GM12891 (cell line): ENCODE measurements around the gene AP3B2.

Experiments
- DNase-seq: peaks from one replicate; pipeline ENCODE4 v3.0.0; 2011; ENCODE audit warnings: low spot score; ENCODE audit not compliant: insufficient read length
- FAIRE-seq: peaks from 2 replicates; lab custom pipeline; 2011; peaks lifted over from hg19 to GRCh38; lab: Jason Lieb, UNC
- PAX5 ChIP-seq: IDR thresholded peaks from 2 replicates; pipeline ENCODE4 v1.6.1; 2011; ENCODE audit warnings: low read length, moderate library complexity, mild to moderate bottlenecking; ENCODE audit not compliant: insufficient read depth, severe bottlenecking
- POLR2A ChIP-seq: IDR thresholded peaks from 2 replicates; pipeline ENCODE4 v1.6.1; 2011; ENCODE audit warnings: low read depth, low read length, control low read depth
- POLR2AphosphoS5 ChIP-seq: IDR thresholded peaks from 2 replicates; pipeline ENCODE4 v1.6.1; 2011; ENCODE audit warnings: low read depth, low read length, control low read depth
- POU2F2 ChIP-seq: IDR thresholded peaks from 2 replicates; pipeline ENCODE4 v1.6.1; 2011; ENCODE audit warnings: low read depth, mild to moderate bottlenecking, control low read depth, low read length, moderate library complexity
- SPI1 ChIP-seq: IDR thresholded peaks from 2 replicates; pipeline ENCODE4 v1.6.1; 2011; ENCODE audit warnings: low read depth, low read length, control low read depth
- TAF1 ChIP-seq: IDR thresholded peaks from 2 replicates; pipeline ENCODE4 v1.6.1; 2011; ENCODE audit warnings: low read depth, low read length, control low read depth

Gene AP3B2

DNA sequence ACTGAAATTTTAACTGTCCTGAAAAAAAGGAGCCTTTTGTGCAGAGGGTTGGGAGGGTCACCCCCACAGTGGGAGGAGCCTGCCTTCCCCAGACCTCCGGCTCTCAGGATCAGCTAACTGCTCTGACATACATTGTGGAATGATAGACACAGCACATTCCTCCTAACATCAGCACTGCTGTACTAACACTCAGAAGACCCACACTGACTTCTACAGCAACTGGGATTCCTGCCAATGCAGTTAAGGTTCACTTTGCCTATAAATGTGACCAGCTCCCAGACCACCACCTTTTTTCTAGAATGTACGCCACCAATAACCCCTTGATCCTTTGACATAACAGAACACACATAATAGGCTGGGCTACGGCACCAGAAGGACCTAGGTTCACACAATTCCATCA, 65.7 kb downstream of the AP3B2 start:
- TF ChIP-seq TAF1: no peak
- TF ChIP-seq POLR2A: no peak
- TF ChIP-seq POU2F2: no peak
- FAIRE-seq (no peak), DNase-seq (no peak)

DNA sequence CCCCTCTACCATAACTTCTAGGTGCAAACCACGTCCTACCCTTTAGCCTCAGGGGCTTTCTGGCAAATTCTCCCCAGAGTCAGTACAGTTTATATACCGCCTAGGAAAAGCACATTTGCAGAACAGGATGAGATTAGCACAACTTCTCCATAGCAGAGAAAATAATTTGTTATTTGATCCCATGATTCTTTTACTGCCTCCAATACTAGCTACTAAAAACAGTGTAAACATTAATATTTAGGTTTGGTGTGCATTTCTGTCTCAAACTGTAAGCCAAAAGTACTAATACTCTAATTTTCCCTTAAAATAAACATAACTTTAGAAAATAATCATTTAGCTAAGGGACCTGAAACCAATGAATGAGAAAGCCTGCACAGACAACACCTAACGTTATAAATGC, 67.0 kb downstream of the AP3B2 start:
- no peak for TF ChIP-seq PAX5
- TF ChIP-seq POU2F2: no peak
- TF ChIP-seq TAF1: no peak
- TF ChIP-seq POLR2AphosphoS5: no peak
- no peak for TF ChIP-seq POLR2A
- TF ChIP-seq SPI1: no peak
- DNase-seq: no peak
- no peak for FAIRE-seq

GRCh38 chr15:82641129-82641798, 68.4 kb downstream of the AP3B2 start:
- TF ChIP-seq SPI1 (no peak), PAX5 (no peak), TAF1 (no peak), POU2F2 (no peak), POLR2A (no peak), POLR2AphosphoS5 (no peak)
- DNase-seq (no peak), FAIRE-seq (no peak)

- no peak for TF ChIP-seq PAX5
- TF ChIP-seq POLR2A: no peak
- no peak for TF ChIP-seq POU2F2
- TF ChIP-seq SPI1: no peak
- TF ChIP-seq TAF1: no peak
- FAIRE-seq: no peak
- no peak for DNase-seq
Observed at GRCh38 chr15:82640672-82641071, 69.0 kb downstream of the AP3B2 start.

DNA sequence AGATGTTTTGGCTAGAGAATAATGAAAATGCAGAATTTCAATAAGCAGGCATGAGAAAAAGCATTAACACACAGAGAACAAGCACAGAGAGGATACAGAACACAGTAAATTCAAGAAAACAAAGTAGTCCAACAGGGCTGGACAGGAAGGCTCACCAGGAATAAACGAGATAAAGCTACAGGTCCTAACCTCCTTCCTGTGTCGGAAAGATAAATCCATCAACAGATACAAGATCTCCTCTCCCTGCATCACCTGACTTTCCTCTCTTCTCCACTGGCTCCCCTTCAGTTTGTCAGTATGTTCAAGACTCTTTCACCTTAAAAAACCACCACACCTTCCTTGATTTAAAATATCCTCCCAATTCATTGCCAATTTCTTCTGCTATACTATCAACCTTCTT, 73.9 kb downstream of the AP3B2 start:
- TF ChIP-seq TAF1 (no peak), POU2F2 (no peak), PAX5 (no peak), POLR2AphosphoS5 (no peak), POLR2A (no peak), SPI1 (no peak)
- DNase-seq (no peak), FAIRE-seq (no peak)

GRCh38 chr15:82630033-82630432, 79.6 kb downstream of the AP3B2 start:
- TF ChIP-seq PAX5 (no peak), POU2F2 (no peak), POLR2AphosphoS5 (no peak), TAF1 (no peak), POLR2A (no peak), SPI1 (no peak)
- FAIRE-seq (no peak), DNase-seq (no peak)

DNA sequence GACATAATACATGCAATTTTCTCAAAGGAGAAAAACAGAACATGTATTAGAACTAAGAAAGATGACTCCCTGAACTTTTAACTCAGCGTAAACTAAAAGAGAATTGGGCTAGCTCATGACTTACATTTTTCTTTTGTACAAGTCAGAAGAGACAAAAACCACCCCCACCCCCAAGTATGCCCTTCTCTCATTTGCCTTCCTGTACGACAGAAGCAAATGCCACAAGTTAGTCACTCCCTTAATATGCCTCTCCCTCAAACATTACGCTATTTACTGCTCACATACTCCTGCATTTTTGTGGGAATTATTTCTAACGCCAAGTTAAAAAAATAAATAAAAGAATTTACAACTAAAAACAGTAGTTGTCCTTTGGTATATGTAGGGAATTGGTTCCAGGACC, 84.5 kb downstream of the AP3B2 start:
- FAIRE-seq (no peak), DNase-seq (no peak)
- TF ChIP-seq PAX5 (no peak), POU2F2 (no peak), POLR2AphosphoS5 (no peak), TAF1 (no peak), POLR2A (no peak), SPI1 (no peak)

- no peak for FAIRE-seq
- TF ChIP-seq POLR2AphosphoS5: no peak
Observed at GRCh38 chr15:82624438-82624837, 85.2 kb downstream of the AP3B2 start.

GRCh38 chr15:82624008-82624407, 85.7 kb downstream of the AP3B2 start:
- FAIRE-seq (no peak), DNase-seq (no peak)
- TF ChIP-seq POLR2A: no peak
- TF ChIP-seq TAF1: no peak
- no peak for TF ChIP-seq PAX5
- TF ChIP-seq SPI1: no peak
- no peak for TF ChIP-seq POLR2AphosphoS5
- no peak for TF ChIP-seq POU2F2

More at GRCh38 chr15:82624438-82624837, 85.2 kb downstream of the AP3B2 start:
- DNase-seq: no peak

GRCh38 chr15:82621970-82622369, 87.7 kb downstream of the AP3B2 start:
- FAIRE-seq (no peak), DNase-seq (no peak)
- TF ChIP-seq POLR2AphosphoS5 (no peak), PAX5 (no peak), POLR2A (no peak), SPI1 (no peak), TAF1 (no peak), POU2F2 (no peak)
